Keratinocyte (primary cell): ENCODE results near the gene MORF4L2.

Experiments
- EZH2 ChIP-seq: IDR thresholded peaks from one replicate; pipeline ENCODE4 v1.6.1; 2012; ENCODE audit warnings: inconsistent platforms, mild to moderate bottlenecking, low read length, moderate library complexity
- TF ChIP-seq, protein P1 (sequence below), 3 experiments: IDR thresholded peaks in 1 of 3; conservative IDR thresholded peaks in 1 of 3; optimal IDR thresholded peaks in 1 of 3; 2 replicates in 2 of 3; 3 replicates in 1 of 3; pipeline versions ENCODE3 to v1.5.1; 2011; ENCODE audit warnings: low read length in 3 of 3, mild to moderate bottlenecking in 3 of 3, moderate library complexity in 2 of 3, control low read depth in 1 of 3, inconsistent platforms in 1 of 3; ENCODE audit not compliant: insufficient read depth in 2 of 3; ENCODE audit errors: extremely low read depth in 1 of 3

DNA sequence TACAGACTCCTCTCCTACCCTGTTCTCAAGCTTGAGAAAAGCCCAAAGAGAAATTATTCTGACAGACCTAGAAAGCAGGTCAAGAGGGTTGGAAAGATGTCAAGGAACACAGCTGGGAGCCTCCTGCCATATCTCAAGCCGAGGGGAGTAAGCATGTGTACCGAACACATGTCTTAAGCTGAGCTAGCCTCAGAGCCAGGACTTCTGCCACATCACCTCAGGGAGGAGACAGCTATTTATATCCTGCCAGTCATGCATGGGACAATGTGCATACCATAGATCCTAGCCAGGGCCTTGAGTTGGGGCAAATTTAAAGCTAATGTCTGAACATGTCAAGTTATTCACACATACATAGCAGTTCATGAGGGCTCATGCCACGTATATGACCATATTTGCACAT is 36.0 kb upstream of the MORF4L2 start:
- TF ChIP-seq, protein P1, sequence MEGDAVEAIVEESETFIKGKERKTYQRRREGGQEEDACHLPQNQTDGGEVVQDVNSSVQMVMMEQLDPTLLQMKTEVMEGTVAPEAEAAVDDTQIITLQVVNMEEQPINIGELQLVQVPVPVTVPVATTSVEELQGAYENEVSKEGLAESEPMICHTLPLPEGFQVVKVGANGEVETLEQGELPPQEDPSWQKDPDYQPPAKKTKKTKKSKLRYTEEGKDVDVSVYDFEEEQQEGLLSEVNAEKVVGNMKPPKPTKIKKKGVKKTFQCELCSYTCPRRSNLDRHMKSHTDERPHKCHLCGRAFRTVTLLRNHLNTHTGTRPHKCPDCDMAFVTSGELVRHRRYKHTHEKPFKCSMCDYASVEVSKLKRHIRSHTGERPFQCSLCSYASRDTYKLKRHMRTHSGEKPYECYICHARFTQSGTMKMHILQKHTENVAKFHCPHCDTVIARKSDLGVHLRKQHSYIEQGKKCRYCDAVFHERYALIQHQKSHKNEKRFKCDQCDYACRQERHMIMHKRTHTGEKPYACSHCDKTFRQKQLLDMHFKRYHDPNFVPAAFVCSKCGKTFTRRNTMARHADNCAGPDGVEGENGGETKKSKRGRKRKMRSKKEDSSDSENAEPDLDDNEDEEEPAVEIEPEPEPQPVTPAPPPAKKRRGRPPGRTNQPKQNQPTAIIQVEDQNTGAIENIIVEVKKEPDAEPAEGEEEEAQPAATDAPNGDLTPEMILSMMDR (optimal IDR thresholded peaks at IDR 0.05 in 1 of 3, IDR thresholded peaks at IDR 0.05 in 1 of 3, conservative IDR thresholded peaks at IDR 0.05 in 1 of 3; ENCODE audit: extremely low read depth in 1 of 3, insufficient read depth in 2 of 3, low read length in 3 of 3): no peak
- no peak for TF ChIP-seq EZH2
